HG02759 (cell line): ENCODE data around the gene MCIDAS.
A peak's percentile ranks its signal among the peaks of the same experiment; 100 is the strongest.

Experiments
- ATAC-seq: cut with Tn5 transposase; IDR thresholded peaks from one replicate; pipeline ENCODE4 v1.9.1; 2021; ENCODE audit warnings: mild to moderate bottlenecking, moderate library complexity; ENCODE audit not compliant: unreplicated experiment

Gene MCIDAS

GRCh38 chr5:55222985-55223811 lies 3.9 kb downstream of the MCIDAS start:
- ATAC-seq = no peak

GRCh38 chr5:55222092-55222984 lies 4.8 kb downstream of the MCIDAS start:
- no peak for ATAC-seq

- no peak for ATAC-seq
Observed at GRCh38 chr5:55220433-55221185, 6.5 kb downstream of the MCIDAS start.

GRCh38 chr5:55219770-55220169 lies 7.3 kb downstream of the MCIDAS start:
- no peak for ATAC-seq

- no peak for ATAC-seq
Observed at GRCh38 chr5:55218967-55219366, 8.1 kb downstream of the MCIDAS start.

GRCh38 chr5:55211184-55211874 lies 15.8 kb downstream of the MCIDAS start:
- no peak for ATAC-seq

GRCh38 chr5:55205001-55205400 lies 22.1 kb downstream of the MCIDAS start:
- ATAC-seq = no peak

- ATAC-seq = no peak
Observed at GRCh38 chr5:55191165-55191564, 36.0 kb downstream of the MCIDAS start.

GRCh38 chr5:55188656-55189540 lies 38.2 kb downstream of the MCIDAS start:
- ATAC-seq = no peak

GRCh38 chr5:55187370-55187769 lies 39.7 kb downstream of the MCIDAS start:
- no peak for ATAC-seq

GRCh38 chr5:55180016-55180415 lies 47.1 kb downstream of the MCIDAS start:
- ATAC-seq = no peak

GRCh38 chr5:55177078-55177477 lies 50.0 kb downstream of the MCIDAS start:
- no peak for ATAC-seq

GRCh38 chr5:55176176-55176818 lies 50.8 kb downstream of the MCIDAS start:
- ATAC-seq = no peak

- no peak for ATAC-seq
Observed at GRCh38 chr5:55175781-55176175, 51.3 kb downstream of the MCIDAS start.

- peak; percentile 3 for ATAC-seq
Observed at GRCh38 chr5:55173687-55174230, 53.4 kb downstream of the MCIDAS start.

- ATAC-seq = peak; percentile 94
Observed at GRCh38 chr5:55172937-55173686, 54.0 kb downstream of the MCIDAS start, which contains the start of gene CDC20B. TSS of gene CDC20B (minus strand) at chr5:55173177. CDS start at chr5:55173000, 177 bp downstream.

GRCh38 chr5:55172051-55172899 lies 54.8 kb downstream of the MCIDAS start:
- ATAC-seq = peak; percentile 52
